Lower leg skin (tissue), 3 donors: ENCODE measurements around the gene HLA-DOA.

Experiments
- POLR2A ChIP-seq, 2 donors: fragments of 450-650 bp; IDR thresholded peaks; one replicate each; pipeline ENCODE4 v1.6.1; 2016 to 2017; ENCODE audit warnings: antibody characterized with exemption in 2 of 2, mild to moderate bottlenecking in 1 of 2, moderate library complexity in 1 of 2
- TF ChIP-seq, protein P1 (sequence below), 3 donors: fragments of 450-650 bp; IDR thresholded peaks; one replicate each; pipeline ENCODE4 v1.5.1; 2016; ENCODE audit warnings: antibody characterized with exemption in 3 of 3, mild to moderate bottlenecking in 3 of 3, moderate library complexity in 2 of 3

DNA sequence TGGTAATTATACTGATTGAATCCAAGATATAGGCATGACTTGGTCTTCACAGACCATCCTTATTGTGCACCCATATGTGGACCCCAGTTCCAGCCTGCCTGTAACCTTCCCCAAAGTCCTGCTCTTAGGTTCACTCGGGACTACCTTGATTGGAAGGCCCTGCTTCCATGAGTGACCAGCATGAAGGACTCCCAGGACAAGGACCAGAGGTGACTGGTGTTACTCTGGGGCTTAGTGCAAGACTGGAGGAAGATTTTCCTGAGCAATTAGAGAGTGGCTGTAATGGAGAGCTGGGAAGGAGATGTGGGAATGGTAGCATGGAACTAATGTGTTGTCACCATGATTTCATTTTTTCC is 25.9 kb downstream of the HLA-DOA start:
- TF ChIP-seq, protein P1, sequence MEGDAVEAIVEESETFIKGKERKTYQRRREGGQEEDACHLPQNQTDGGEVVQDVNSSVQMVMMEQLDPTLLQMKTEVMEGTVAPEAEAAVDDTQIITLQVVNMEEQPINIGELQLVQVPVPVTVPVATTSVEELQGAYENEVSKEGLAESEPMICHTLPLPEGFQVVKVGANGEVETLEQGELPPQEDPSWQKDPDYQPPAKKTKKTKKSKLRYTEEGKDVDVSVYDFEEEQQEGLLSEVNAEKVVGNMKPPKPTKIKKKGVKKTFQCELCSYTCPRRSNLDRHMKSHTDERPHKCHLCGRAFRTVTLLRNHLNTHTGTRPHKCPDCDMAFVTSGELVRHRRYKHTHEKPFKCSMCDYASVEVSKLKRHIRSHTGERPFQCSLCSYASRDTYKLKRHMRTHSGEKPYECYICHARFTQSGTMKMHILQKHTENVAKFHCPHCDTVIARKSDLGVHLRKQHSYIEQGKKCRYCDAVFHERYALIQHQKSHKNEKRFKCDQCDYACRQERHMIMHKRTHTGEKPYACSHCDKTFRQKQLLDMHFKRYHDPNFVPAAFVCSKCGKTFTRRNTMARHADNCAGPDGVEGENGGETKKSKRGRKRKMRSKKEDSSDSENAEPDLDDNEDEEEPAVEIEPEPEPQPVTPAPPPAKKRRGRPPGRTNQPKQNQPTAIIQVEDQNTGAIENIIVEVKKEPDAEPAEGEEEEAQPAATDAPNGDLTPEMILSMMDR (IDR thresholded peaks at IDR 0.05), result no peak
- TF ChIP-seq POLR2A (IDR thresholded peaks at IDR 0.05), result no peak
